ENCODE measurements around the gene DST.
"Not testable (repeated sequence)": the region's sequence is repeated elsewhere in the genome, so short reads cannot be mapped to it uniquely, and the experiment has no call there.

DST gene

GRCh38 chr6:56515081-56515905 is 127.4 kb downstream of the DST start:
- DNase-seq (ENCODE audit: low read depth), result no peak

- DNase-seq (ENCODE audit: low read depth), result no peak
Observed at GRCh38 chr6:56514395-56514794, 128.3 kb downstream of the DST start.

- DNase-seq (ENCODE audit: low read depth), result no peak
Observed at GRCh38 chr6:56513631-56514030, 129.1 kb downstream of the DST start.

- DNase-seq (ENCODE audit: low read depth), result no peak
Observed at GRCh38 chr6:56511591-56511990, 131.1 kb downstream of the DST start.

GRCh38 chr6:56510984-56511531 is 131.6 kb downstream of the DST start:
- DNase-seq (ENCODE audit: low read depth), result no peak

GRCh38 chr6:56509031-56509430 is 133.7 kb downstream of the DST start:
- DNase-seq (ENCODE audit: low read depth), result no peak

- no peak for DNase-seq (ENCODE audit: low read depth)
Observed at GRCh38 chr6:56507517-56507916, 135.2 kb downstream of the DST start.

- DNase-seq (ENCODE audit: low read depth), result no peak
Observed at GRCh38 chr6:56505512-56506260, 137.0 kb downstream of the DST start.

- no peak for DNase-seq (ENCODE audit: low read depth)
Observed at GRCh38 chr6:56501993-56502392, 140.7 kb downstream of the DST start.

- no peak for DNase-seq (ENCODE audit: low read depth)
Observed at GRCh38 chr6:56499095-56499494, 143.6 kb downstream of the DST start.

GRCh38 chr6:56497691-56498090 is 145.0 kb downstream of the DST start:
- no peak for DNase-seq (ENCODE audit: low read depth)

GRCh38 chr6:56497240-56497639 is 145.4 kb downstream of the DST start:
- no peak for DNase-seq (ENCODE audit: low read depth)

- DNase-seq (ENCODE audit: low read depth), result not testable (repeated sequence)
Observed at GRCh38 chr6:56496650-56497049, 146.0 kb downstream of the DST start.

- no peak for DNase-seq (ENCODE audit: low read depth)
Observed at GRCh38 chr6:56495654-56496053, 147.0 kb downstream of the DST start.

- no peak for DNase-seq (ENCODE audit: low read depth)
Observed at GRCh38 chr6:56491606-56492328, 150.9 kb downstream of the DST start.

- DNase-seq (ENCODE audit: low read depth), result no peak
Observed at GRCh38 chr6:56490993-56491392, 151.7 kb downstream of the DST start.

GRCh38 chr6:56489559-56489958 is 153.1 kb downstream of the DST start:
- no peak for DNase-seq (ENCODE audit: low read depth)

- no peak for DNase-seq (ENCODE audit: low read depth)
Observed at GRCh38 chr6:56488281-56488680, 154.4 kb downstream of the DST start.

GRCh38 chr6:56486681-56487080 is 156.0 kb downstream of the DST start:
- DNase-seq (ENCODE audit: low read depth), result no peak

- DNase-seq (ENCODE audit: low read depth), result no peak
Observed at GRCh38 chr6:56484669-56485068, 158.0 kb downstream of the DST start.

GRCh38 chr6:56483929-56484328 is 158.8 kb downstream of the DST start:
- DNase-seq (ENCODE audit: low read depth), result no peak

GRCh38 chr6:56482525-56482924 is 160.2 kb downstream of the DST start:
- no peak for DNase-seq (ENCODE audit: low read depth)
